Measurements from ENCODE around the gene NDUFB8.

DNA sequence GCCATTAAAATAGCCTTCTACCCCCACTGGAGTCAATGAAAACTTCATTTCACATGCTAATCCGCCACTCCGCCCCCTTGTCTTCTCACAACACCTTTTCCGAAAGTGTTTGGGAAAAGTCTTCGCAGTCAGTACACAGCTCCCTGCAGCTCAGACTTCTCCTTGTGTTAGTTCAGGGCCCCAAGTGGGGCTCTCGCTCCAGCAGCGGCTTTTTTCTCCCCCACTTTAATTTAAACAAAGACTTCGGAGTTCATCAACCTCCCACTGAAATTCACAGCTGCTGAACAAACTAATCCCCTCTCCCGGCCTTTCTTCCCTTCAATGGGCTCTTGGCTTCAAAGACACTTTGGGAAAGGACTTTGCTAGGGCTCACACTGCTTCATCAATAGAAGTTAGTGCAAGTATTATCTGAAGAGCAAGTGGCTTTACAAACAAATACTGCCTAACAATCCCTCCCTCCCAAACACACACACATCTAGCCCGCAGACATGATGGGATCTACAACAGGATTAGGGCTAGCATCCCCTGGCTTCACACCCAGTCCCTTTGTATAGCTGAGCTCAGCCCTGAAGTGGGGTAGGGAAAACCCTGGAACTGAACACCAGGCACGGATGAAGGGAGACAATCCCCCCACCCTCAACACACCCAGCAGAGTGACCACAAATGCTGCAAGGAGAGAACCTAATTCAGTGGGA, 43.7 kb downstream of the NDUFB8 start:
- TF ChIP-seq, protein P1, sequence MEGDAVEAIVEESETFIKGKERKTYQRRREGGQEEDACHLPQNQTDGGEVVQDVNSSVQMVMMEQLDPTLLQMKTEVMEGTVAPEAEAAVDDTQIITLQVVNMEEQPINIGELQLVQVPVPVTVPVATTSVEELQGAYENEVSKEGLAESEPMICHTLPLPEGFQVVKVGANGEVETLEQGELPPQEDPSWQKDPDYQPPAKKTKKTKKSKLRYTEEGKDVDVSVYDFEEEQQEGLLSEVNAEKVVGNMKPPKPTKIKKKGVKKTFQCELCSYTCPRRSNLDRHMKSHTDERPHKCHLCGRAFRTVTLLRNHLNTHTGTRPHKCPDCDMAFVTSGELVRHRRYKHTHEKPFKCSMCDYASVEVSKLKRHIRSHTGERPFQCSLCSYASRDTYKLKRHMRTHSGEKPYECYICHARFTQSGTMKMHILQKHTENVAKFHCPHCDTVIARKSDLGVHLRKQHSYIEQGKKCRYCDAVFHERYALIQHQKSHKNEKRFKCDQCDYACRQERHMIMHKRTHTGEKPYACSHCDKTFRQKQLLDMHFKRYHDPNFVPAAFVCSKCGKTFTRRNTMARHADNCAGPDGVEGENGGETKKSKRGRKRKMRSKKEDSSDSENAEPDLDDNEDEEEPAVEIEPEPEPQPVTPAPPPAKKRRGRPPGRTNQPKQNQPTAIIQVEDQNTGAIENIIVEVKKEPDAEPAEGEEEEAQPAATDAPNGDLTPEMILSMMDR (IDR thresholded peaks at IDR 0.05), result no peak
- TF ChIP-seq POLR2A (IDR thresholded peaks at IDR 0.05), result no peak

Data from Peyer's patch (tissue), 4 donors.